Measurements from ENCODE around the gene ZBED4.
A peak's percentile ranks its signal among the peaks of the same experiment; 100 is the strongest.

ZBED4 gene

GRCh38 chr22:49903322-49904039, 49.8 kb downstream of the ZBED4 start:
- DNase-seq: no peak

GRCh38 chr22:49904040-49904369, 50.4 kb downstream of the ZBED4 start:
- no peak for DNase-seq

- no peak for DNase-seq
Measured at GRCh38 chr22:49905465-49905864, 51.8 kb downstream of the ZBED4 start.

- no peak for DNase-seq
Measured at GRCh38 chr22:49906071-49906798, 52.6 kb downstream of the ZBED4 start.

GRCh38 chr22:49906799-49907290, 53.2 kb downstream of the ZBED4 start:
- no peak for DNase-seq

GRCh38 chr22:49907807-49908206, 54.2 kb downstream of the ZBED4 start:
- no peak for DNase-seq

GRCh38 chr22:49909476-49910205, 56.0 kb downstream of the ZBED4 start:
- no peak for DNase-seq

GRCh38 chr22:49910229-49911155, 56.8 kb downstream of the ZBED4 start:
- DNase-seq: no peak

- no peak for DNase-seq
Measured at GRCh38 chr22:49911881-49912625, 58.4 kb downstream of the ZBED4 start.

- no peak for DNase-seq
Measured at GRCh38 chr22:49913026-49913425, 59.4 kb downstream of the ZBED4 start.

- no peak for DNase-seq
Measured at GRCh38 chr22:49913446-49913845, 59.8 kb downstream of the ZBED4 start.

GRCh38 chr22:49914256-49914655, 60.6 kb downstream of the ZBED4 start:
- no peak for DNase-seq

GRCh38 chr22:49915610-49916009, 62.0 kb downstream of the ZBED4 start:
- no peak for DNase-seq

- DNase-seq: no peak
Measured at GRCh38 chr22:49916831-49917230, 63.2 kb downstream of the ZBED4 start.

- peak; percentile 98 for DNase-seq
Measured at GRCh38 chr22:49917974-49918910, 64.6 kb downstream of the ZBED4 start, which contains the start of the genes ALG12 and CRELD2. Gene ALG12 (minus strand): TSS chr22:49918438. CDS start chr22:49913765, 4,673 bp downstream. Gene CRELD2 (plus strand): TSS chr22:49918634. CDS start chr22:49918770, 136 bp downstream.

GRCh38 chr22:49918911-49919881, 65.6 kb downstream of the ZBED4 start:
- no peak for DNase-seq

GRCh38 chr22:49920859-49921258, 67.2 kb downstream of the ZBED4 start:
- no peak for DNase-seq

GRCh38 chr22:49921508-49922278, 68.0 kb downstream of the ZBED4 start:
- no peak for DNase-seq

All from eye (tissue), 1 donor.